Central memory CD8-positive, alpha-beta T cell (primary cell): ENCODE measurements around the gene LRG1.

ENCODE experiments used
- ATAC-seq: fragments of 150-1000 bp; cut with Tn5 transposase; replicated peaks from 2 replicates; pipeline ENCODE4 v1.10.0; 2022; ENCODE audit warnings: mild to moderate bottlenecking, moderate FRiP score, moderate number of reproducible peaks; ENCODE audit not compliant: poor library complexity, severe bottlenecking; ENCODE audit errors: extremely low read depth
- DNase-seq, 2 donors: peaks; one replicate each; pipeline ENCODE4 v3.0.0; 2021; ENCODE audit warnings: low spot score in 2 of 2
- H3K27ac Mint-ChIP-seq: one replicate; pipeline ENCODE4 v1.8.0; 2022; ENCODE audit warnings: low read depth, mild to moderate bottlenecking, moderate library complexity, mixed read lengths
- H3K27me3 Mint-ChIP-seq: one replicate; pipeline ENCODE4 v1.8.0; 2022; ENCODE audit warnings: mixed read lengths
- H3K36me3 Mint-ChIP-seq: one replicate; pipeline ENCODE4 v1.8.0; 2022; ENCODE audit warnings: mild to moderate bottlenecking, moderate library complexity, mixed read lengths; ENCODE audit not compliant: insufficient read depth
- H3K4me1 Mint-ChIP-seq: one replicate; pipeline ENCODE4 v1.8.0; 2022; ENCODE audit warnings: mixed read lengths
- H3K4me3 Mint-ChIP-seq: one replicate; pipeline ENCODE4 v1.8.0; 2022; ENCODE audit warnings: mild to moderate bottlenecking, moderate library complexity, mixed read lengths
- H3K9me3 Mint-ChIP-seq: one replicate; pipeline ENCODE4 v1.8.0; 2022; ENCODE audit warnings: mixed read lengths

LRG1 gene

DNA sequence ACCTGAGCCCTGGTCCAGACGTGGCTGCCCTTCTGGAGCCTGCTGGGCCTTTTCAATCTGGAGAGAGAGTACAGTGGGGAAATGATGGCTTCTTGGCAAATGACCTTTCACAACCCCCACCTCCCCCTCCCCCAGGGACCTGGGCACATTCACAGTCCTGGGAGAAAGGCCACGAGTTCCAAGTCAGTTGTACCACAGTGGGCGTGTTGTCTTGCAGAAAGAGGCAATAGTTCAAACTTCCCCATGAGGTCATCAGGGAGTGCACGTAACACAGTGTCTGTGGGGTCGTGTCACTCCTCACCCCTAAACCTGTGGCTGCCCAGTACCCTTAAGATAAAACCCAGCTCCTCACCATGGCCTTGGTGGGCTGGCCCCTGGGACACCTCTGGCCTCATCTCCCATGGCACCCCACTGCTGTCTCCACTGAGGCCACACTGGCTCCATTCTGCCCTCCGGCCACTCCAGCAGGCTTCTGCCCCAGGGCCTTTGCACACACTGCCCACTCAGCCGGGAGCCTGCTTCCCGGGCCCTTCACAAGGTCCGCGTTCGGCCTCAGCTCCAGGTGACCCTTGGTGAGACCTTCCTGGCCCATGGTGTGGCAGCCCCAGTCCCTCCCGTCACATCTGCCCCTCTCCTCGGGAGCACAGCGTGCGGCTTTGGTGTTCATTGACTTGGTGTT lies 34.8 kb downstream of the LRG1 start:
- Mint-ChIP-seq H3K36me3 (peaks cover 4% of the 10 kb centered on the region), H3K4me3 (no peak overlapping the region), H3K27me3 (no peaks in the 10 kb centered on the region), H3K27ac (no peak overlapping the region), H3K9me3 (no peaks in the 10 kb centered on the region), H3K4me1 (peaks cover 13% of the 10 kb centered on the region)
- DNase-seq = no peak
- no peak for ATAC-seq

DNA sequence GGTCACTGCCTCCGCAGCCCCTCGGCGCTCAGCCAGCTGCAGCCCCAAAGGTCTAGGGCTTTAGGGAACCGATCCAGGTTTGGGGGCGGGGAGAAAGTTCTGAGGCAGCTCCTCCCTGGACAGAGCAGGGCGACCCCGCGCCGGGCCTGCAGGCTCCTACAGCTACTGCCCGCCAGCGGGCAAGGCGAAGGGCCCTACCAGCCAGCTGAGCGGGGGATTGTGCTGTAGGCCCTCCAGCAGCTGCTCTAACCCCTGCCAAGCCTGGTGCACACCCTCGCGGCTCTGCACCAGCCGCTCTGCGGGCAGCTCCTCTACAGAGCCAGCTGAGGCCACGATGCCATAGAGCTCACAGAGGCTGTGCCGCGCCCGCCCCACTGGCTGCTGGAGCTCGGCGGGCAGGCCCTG lies 35.5 kb downstream of the LRG1 start:
- ATAC-seq (no peak), DNase-seq (no peak)
- H3K27ac Mint-ChIP-seq = no peak overlapping the region
- H3K36me3 Mint-ChIP-seq = peaks cover 6% of the 10 kb centered on the region
- no peaks in the 10 kb centered on the region for H3K27me3 Mint-ChIP-seq
- H3K4me1 Mint-ChIP-seq = peaks cover 13% of the 10 kb centered on the region
- H3K4me3 Mint-ChIP-seq = no peak overlapping the region
- H3K9me3 Mint-ChIP-seq = no peaks in the 10 kb centered on the region

DNA sequence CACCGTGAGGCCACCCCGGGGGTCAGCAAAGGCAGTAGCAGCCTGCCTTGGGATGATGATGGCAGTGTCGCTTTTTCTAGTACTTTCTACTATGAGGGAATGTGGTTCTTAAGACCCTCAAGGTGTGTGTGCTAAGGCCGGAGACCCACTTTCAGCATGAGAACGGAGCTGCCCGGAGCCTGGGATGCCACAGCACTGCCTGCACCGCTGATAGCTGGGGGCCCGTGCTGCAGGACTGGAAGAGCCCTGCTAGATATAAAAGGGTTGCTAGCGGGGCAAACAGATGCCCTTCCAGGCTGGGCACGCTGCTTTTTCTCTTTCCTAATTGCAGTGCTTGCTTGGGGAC lies 36.0 kb downstream of the LRG1 start:
- no peak overlapping the region for H3K4me3 Mint-ChIP-seq
- ATAC-seq = no peak
- H3K4me1 Mint-ChIP-seq = peaks cover 13% of the 10 kb centered on the region
- no peak overlapping the region for H3K27ac Mint-ChIP-seq
- H3K36me3 Mint-ChIP-seq = peaks cover 7% of the 10 kb centered on the region
- no peaks in the 10 kb centered on the region for H3K27me3 Mint-ChIP-seq
- no peak for DNase-seq
- no peaks in the 10 kb centered on the region for H3K9me3 Mint-ChIP-seq

DNA sequence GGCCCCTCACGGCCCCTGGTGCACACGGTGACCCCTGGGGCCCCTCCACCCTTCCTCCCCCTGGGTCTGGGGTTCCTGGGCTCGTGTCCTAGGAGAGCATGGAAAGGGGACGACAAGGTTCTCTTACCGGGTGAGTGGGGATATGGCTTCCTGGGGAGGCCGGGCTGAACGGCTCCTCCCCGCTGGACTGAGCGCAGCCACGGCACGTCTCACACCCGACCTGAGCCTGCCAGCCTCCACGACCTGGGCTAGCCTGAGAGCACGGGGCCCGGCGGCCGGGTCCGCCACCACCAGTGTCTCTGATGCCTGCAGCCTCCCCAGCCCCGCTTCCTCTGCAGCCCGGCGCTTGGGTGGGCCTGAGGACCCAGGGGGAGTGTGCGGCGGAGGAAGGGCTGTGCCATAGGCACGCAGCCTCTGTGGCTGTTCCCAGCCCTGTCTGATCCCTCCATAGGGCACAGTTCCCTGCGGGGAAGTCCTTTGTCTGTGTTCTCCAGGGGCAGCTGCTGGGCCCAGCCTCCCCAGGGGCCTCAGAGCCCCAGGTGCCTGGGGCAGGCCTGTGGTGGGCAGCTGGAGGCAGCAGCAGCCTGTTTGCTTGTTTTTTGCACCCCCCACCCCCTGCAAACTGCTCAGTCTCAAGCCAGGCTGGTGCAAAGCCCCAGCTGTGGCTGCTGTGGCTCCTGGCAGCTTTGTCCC lies 36.6 kb downstream of the LRG1 start:
- H3K27me3 Mint-ChIP-seq = no peaks in the 10 kb centered on the region
- no peak overlapping the region for H3K4me3 Mint-ChIP-seq
- ATAC-seq (no peak), DNase-seq (no peak)
- H3K27ac Mint-ChIP-seq = no peak overlapping the region
- H3K36me3 Mint-ChIP-seq = peaks cover 7% of the 10 kb centered on the region
- no peaks in the 10 kb centered on the region for H3K9me3 Mint-ChIP-seq
- peaks cover 13% of the 10 kb centered on the region for H3K4me1 Mint-ChIP-seq

DNA sequence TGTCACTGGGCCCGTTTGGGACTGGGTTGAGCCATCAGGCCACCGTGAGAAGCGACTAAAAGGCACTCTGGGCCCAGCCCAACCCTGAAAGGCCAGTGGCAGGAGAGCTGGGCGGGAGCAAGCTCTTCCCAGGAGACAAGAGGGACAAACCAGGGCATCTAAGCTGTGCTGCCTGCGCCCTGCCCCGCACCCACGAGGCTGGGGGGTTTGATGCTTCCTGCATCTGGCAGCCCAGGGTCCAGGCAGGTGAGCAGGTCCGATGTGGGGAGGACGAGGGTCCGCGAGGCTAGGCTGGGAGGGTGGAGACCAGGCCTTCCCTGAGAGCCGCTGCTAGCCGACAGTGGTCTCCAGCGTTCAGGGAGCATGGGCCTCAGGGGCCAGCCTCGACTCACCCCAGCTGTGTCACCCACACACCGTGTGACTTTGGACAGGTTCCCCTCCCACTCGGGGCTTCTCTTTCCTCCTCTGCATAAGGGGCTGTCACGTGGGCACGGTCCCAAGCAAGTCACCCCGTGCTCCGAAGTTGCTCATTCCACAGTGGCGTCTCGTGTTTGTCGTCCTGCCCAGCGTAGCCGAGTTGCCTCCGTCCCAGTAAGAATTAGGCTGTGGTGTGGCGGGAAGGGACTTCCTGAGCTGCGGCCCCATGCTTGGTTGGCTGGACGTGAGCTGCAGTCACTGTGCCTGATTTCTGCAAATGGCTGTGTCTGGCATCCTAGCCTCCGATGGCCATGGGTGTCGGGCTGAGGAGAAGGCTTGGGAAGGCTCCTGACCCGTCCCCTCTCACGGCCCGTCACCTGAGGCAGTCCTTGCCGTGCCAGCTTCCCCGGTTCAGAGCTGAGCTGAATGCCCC lies 37.3 kb downstream of the LRG1 start:
- Mint-ChIP-seq H3K27ac (no peak overlapping the region), H3K4me3 (no peak overlapping the region), H3K9me3 (no peaks in the 10 kb centered on the region), H3K4me1 (peaks cover 13% of the 10 kb centered on the region), H3K36me3 (peaks cover 7% of the 10 kb centered on the region), H3K27me3 (no peaks in the 10 kb centered on the region)
- no peak for ATAC-seq
- no peak for DNase-seq

DNA sequence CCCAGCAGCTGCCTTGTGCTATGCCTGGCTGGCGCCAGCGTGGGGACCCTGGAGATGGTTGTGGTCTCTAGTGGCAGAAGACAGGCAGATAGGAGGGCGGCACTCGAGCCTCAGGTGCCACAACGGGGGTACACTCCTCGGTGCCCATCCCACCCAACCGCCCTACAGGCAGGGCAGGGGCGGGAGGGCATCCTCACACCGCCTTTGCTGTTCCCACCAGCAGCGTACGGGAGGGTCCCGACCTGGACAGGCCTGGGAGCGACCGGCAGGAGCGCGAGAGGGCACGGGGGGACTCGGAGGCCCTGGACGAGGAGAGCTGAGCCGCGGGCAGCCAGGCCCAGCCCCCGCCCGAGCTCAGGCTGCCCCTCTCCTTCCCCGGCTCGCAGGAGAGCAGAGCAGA lies 38.1 kb downstream of the LRG1 start:
- ATAC-seq (no peak), DNase-seq (no peak)
- Mint-ChIP-seq H3K27me3 (no peaks in the 10 kb centered on the region), H3K36me3 (peaks cover 9% of the 10 kb centered on the region), H3K4me1 (peaks cover 12% of the 10 kb centered on the region), H3K4me3 (no peak overlapping the region), H3K27ac (no peak overlapping the region), H3K9me3 (no peaks in the 10 kb centered on the region)

DNA sequence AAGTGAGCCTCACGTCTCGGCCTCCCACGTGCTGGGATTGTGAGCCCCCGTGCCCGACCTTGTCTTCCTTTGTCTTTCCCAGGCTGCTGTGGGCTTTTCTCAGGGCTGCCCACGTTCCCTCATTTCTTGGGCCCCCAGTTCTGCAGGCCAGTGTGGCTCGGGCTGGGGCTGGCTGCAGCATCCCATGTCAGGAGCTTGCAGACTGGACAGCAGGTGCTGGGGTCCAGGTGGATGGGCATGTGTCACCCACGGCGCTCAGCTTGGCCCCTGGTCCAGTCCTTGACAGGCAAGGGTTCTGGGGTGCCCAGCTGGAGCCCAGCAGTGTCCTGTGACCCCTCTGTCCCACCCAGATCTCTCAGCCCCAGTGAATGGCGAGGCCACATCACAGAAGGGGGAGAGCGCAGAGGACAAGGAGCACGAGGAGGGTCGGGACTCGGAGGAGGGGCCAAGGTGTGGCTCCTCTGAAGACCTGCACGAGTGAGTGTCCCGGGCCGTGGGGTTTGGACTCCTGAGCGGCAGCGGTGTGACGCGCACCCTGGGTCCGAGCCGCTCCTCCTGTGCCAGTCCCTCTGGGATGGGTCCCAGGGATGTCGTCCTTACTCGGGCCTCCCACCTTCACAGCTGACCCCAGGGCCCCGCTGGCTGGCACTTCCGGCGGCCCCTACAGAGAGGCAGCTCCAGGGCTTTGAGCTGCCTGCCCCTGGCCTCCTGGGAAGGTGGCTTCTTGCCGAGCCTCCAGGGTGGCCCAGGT lies 38.8 kb downstream of the LRG1 start:
- Mint-ChIP-seq H3K4me3 (no peak overlapping the region), H3K9me3 (no peaks in the 10 kb centered on the region), H3K27me3 (no peaks in the 10 kb centered on the region), H3K36me3 (peaks cover 7% of the 10 kb centered on the region), H3K27ac (no peak overlapping the region), H3K4me1 (peaks cover 5% of the 10 kb centered on the region)
- DNase-seq (no peak), ATAC-seq (no peak)

DNA sequence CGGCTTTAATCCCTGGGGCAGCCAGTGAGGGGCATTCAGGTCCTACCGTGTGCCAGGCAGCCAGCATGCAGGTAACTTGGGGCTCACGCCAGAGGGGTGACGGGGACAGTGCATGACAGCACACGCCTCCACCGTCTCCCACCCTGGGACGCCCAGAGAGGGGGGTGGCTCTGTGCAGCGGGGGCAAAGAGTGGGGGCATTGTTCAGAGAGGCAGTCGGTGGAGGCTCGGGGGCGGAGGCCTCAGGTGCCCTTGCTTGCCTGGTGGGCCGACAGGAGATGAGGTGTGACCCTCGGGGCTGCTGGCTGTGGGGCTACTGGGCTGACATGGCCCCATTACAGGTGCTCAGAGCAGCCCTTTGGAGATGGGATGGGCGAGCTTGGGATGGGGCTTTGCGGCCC lies 40.0 kb downstream of the LRG1 start:
- no peaks in the 10 kb centered on the region for H3K4me1 Mint-ChIP-seq
- DNase-seq (no peak), ATAC-seq (no peak)
- no peaks in the 10 kb centered on the region for H3K27me3 Mint-ChIP-seq
- H3K36me3 Mint-ChIP-seq = peaks cover 7% of the 10 kb centered on the region
- no peaks in the 10 kb centered on the region for H3K9me3 Mint-ChIP-seq
- no peak overlapping the region for H3K4me3 Mint-ChIP-seq
- H3K27ac Mint-ChIP-seq = no peak overlapping the region

DNA sequence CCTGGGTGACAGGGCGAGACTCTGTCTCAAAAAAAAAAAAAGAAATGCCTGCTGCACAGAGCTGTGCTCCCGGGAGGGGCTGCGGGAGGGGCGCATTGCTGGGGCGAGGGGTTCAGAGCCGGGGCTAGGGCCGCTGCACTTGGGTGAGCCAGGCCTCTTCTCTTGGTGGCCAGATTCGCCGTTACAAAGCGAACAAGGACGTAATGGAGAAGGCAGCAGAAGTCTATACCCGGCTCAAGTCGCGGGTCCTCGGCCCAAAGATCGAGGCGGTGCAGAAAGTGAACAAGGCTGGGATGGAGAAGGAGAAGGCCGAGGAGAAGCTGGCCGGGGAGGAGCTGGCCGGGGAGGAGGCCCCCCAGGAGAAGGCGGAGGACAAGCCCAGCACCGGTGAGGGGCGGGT lies 40.5 kb downstream of the LRG1 start:
- ATAC-seq = no peak
- Mint-ChIP-seq H3K27me3 (no peaks in the 10 kb centered on the region), H3K27ac (no peak overlapping the region), H3K9me3 (no peaks in the 10 kb centered on the region), H3K4me1 (no peaks in the 10 kb centered on the region), H3K36me3 (peaks cover 7% of the 10 kb centered on the region), H3K4me3 (no peak overlapping the region)
- DNase-seq = no peak

DNA sequence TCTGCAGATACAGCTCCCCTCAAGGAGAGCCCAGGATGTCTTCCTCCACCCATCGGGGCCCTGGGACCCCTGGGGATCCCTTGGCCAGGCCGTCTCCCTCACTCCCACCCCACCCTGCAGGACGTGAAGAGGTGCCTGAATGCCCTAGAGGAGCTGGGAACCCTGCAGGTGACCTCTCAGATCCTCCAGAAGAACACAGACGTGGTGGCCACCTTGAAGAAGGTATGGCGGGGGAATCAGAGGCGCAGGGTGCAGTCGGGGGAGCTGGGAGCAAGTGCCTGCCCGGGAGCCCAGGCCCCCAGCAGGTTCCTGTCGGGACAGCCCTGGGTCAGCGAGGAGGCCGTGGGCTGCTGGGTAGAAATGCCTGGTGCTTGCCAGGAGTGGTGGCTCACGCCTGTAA lies 41.1 kb downstream of the LRG1 start:
- Mint-ChIP-seq H3K36me3 (peaks cover 7% of the 10 kb centered on the region), H3K27ac (no peak overlapping the region), H3K9me3 (no peaks in the 10 kb centered on the region), H3K4me3 (no peak overlapping the region), H3K4me1 (no peaks in the 10 kb centered on the region), H3K27me3 (no peaks in the 10 kb centered on the region)
- no peak for DNase-seq
- no peak for ATAC-seq

DNA sequence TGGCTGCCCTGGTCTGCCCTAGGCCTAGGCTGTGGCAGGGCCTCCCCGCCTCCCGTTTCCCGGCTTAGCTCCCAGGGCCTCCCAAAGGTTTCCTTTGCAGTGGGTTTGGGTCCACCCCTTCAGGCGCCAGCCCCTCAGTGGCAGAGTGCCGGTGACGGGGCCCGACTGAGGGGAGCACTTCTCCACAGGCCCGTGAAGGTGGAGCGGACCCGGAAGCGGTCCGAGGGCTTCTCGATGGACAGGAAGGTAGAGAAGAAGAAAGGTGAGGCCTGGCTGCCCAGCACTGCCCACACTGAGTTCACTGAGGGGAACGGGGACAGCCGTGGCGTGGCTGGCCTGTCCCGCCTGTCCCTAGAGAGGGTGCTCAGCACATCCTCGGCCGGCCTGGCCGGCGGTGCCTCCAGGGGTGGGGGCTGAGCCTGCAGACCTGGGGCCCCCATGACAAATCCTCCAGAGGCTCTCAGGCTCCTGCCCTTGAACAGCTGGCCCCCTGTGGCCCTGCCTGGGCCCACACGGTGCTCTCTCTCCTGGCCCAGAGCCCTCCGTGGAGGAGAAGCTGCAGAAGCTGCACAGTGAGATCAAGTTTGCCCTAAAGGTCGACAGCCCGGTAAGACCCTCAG lies 42.0 kb downstream of the LRG1 start:
- Mint-ChIP-seq H3K27me3 (no peaks in the 10 kb centered on the region), H3K4me3 (no peak overlapping the region), H3K27ac (no peak overlapping the region), H3K36me3 (peaks cover 7% of the 10 kb centered on the region), H3K4me1 (no peaks in the 10 kb centered on the region), H3K9me3 (no peaks in the 10 kb centered on the region)
- ATAC-seq (no peak), DNase-seq (no peak)

DNA sequence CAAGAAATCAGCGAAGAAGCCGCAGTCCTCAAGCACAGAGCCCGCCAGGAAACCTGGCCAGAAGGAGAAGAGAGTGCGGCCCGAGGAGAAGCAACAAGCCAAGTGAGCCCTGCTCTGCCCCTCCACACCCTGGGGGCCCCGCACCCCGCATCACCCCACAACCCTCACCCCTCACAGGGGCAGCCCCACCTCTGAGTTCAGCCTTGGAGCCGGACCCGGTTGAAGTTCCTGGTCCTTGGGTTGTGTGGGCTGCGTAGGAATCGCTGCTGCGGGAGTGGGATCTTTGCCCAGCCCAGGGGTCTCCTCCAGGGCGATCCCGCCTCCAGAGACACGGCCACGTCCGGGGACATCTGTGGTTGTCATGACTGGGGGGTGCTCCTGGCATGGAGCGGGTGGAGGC lies 43.5 kb downstream of the LRG1 start:
- H3K4me1 Mint-ChIP-seq = no peaks in the 10 kb centered on the region
- no peak overlapping the region for H3K27ac Mint-ChIP-seq
- H3K4me3 Mint-ChIP-seq = no peak overlapping the region
- peaks cover 7% of the 10 kb centered on the region for H3K36me3 Mint-ChIP-seq
- H3K27me3 Mint-ChIP-seq = no peaks in the 10 kb centered on the region
- no peaks in the 10 kb centered on the region for H3K9me3 Mint-ChIP-seq
- DNase-seq (no peak), ATAC-seq (no peak)
